ENCODE results near the gene PIP5K1A. TPM values are rescaled to one million over a fixed set of nuclear protein-coding genes. Genes with fewer than 3 reads are reported as not detected.

The PIP5K1A gene
- total and polyA plus RNA-seq, 4 donors, result 4.0 to 32.0 (median 13.6) TPM

DNA sequence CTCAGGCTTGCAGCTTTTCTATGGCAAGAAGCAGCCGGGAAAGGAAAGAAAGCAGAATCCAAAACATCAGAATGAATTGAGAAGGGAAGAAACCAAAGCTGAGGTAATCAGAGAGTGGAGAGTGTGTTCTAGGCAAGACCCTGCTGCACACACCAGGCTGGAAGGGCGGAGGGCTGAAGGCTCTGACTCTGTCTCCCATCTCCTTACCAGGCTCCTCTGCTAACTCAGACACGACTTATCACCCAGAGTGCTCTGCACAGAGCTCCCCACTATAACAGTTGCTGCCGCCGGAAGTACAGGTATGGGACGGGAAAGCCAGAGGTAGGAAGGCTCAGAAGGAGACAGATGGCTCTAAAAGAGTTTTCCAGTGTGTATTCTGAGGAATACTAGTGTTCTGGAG lies 31.2 kb upstream of the PIP5K1A start:
- Histone ChIP-seq H3K9ac (ENCODE audit: low read depth in 1 of 2, low read length in 2 of 2) (no peak overlapping the region), H3K9me3 (ENCODE audit: control insufficient read depth in 4 of 4, low read length in 3 of 4) (no peaks in the 10 kb centered on the region), H3K4me3 (ENCODE audit: low read depth in 1 of 3, low read length in 3 of 3) (peak overlapping the region in 1 of 3 donors; percentile 56), H3K27ac (ENCODE audit: low read depth in 1 of 2, low read length in 2 of 2) (no peak overlapping the region), H3K36me3 (ENCODE audit: control insufficient read depth in 4 of 4, insufficient read depth in 3 of 4, low read depth in 1 of 4, low read length in 3 of 4) (peaks cover 0 to 20% (median 0%) of the 10 kb centered on the region in 4 donors), H3K4me1 (ENCODE audit: control insufficient read depth in 4 of 4, insufficient read depth in 4 of 4, low read length in 3 of 4) (peaks cover 3 to 31% (median 22%) of the 10 kb centered on the region in 4 donors), H3K27me3 (ENCODE audit: control insufficient read depth in 4 of 4, insufficient read depth in 4 of 4, low read length in 3 of 4) (no peaks in the 10 kb centered on the region)
- DNase-seq (ENCODE audit: low spot score), result no peak
- TF ChIP-seq HNF4A (conservative IDR thresholded peaks at IDR 0.05) (no peak), YY1 (IDR thresholded peaks at IDR 0.05) (no peak), NR2F2 (IDR thresholded peaks at IDR 0.05) (no peak), EGR1 (IDR thresholded peaks at IDR 0.05; ENCODE audit: low read depth in 2 of 2) (no peak), FOXA1 (IDR thresholded peaks at IDR 0.05) (no peak), SP1 (IDR thresholded peaks at IDR 0.05) (no peak), GABPA (IDR thresholded peaks at IDR 0.05 in 1 of 2, conservative IDR thresholded peaks at IDR 0.05 in 1 of 2) (no peak), FOXA2 (IDR thresholded peaks at IDR 0.05) (no peak), HNF4G (IDR thresholded peaks at IDR 0.05) (no peak), RAD21 (IDR thresholded peaks at IDR 0.05) (no peak), JUND (IDR thresholded peaks at IDR 0.05) (no peak), ZBTB33 (IDR thresholded peaks at IDR 0.05) (no peak), TAF1 (conservative IDR thresholded peaks at IDR 0.05) (no peak), RXRA (IDR thresholded peaks at IDR 0.05) (no peak)
- TF ChIP-seq, protein P1, sequence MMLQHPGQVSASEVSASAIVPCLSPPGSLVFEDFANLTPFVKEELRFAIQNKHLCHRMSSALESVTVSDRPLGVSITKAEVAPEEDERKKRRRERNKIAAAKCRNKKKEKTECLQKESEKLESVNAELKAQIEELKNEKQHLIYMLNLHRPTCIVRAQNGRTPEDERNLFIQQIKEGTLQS (IDR thresholded peaks at IDR 0.05), result no peak
- TF ChIP-seq, protein P2, sequence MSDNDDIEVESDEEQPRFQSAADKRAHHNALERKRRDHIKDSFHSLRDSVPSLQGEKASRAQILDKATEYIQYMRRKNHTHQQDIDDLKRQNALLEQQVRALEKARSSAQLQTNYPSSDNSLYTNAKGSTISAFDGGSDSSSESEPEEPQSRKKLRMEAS (IDR thresholded peaks at IDR 0.05), result no peak
- TF ChIP-seq, protein P3, sequence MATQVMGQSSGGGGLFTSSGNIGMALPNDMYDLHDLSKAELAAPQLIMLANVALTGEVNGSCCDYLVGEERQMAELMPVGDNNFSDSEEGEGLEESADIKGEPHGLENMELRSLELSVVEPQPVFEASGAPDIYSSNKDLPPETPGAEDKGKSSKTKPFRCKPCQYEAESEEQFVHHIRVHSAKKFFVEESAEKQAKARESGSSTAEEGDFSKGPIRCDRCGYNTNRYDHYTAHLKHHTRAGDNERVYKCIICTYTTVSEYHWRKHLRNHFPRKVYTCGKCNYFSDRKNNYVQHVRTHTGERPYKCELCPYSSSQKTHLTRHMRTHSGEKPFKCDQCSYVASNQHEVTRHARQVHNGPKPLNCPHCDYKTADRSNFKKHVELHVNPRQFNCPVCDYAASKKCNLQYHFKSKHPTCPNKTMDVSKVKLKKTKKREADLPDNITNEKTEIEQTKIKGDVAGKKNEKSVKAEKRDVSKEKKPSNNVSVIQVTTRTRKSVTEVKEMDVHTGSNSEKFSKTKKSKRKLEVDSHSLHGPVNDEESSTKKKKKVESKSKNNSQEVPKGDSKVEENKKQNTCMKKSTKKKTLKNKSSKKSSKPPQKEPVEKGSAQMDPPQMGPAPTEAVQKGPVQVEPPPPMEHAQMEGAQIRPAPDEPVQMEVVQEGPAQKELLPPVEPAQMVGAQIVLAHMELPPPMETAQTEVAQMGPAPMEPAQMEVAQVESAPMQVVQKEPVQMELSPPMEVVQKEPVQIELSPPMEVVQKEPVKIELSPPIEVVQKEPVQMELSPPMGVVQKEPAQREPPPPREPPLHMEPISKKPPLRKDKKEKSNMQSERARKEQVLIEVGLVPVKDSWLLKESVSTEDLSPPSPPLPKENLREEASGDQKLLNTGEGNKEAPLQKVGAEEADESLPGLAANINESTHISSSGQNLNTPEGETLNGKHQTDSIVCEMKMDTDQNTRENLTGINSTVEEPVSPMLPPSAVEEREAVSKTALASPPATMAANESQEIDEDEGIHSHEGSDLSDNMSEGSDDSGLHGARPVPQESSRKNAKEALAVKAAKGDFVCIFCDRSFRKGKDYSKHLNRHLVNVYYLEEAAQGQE (IDR thresholded peaks at IDR 0.05), result no peak
- 91% methylated on average over 6 of the region's 6 CpGs for WGBS

DNA sequence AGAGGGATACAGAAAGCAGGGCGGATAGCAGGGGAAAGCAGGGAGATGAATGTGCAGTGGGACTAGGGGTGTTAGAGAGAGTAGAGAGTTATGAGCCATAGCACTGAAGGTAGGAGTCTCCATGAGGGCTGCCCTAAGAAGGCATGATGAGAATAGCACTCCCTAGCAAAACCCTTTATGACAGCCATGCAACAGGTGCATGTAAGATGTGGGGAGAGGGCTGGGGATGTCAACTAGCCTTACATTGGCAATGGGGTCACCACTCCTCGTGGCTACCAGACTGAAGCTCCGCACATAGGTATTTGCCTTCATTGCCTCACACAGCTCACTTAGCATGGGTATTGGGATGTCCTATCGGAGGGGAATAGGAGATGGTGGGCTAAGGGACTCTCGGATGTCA lies 27.2 kb upstream of the PIP5K1A start:
- Histone ChIP-seq H3K9ac (ENCODE audit: low read depth in 1 of 2, low read length in 2 of 2) (no peak overlapping the region), H3K4me1 (ENCODE audit: control insufficient read depth in 4 of 4, insufficient read depth in 4 of 4, low read length in 3 of 4) (peaks cover 3 to 11% (median 9%) of the 10 kb centered on the region in 4 donors), H3K27me3 (ENCODE audit: control insufficient read depth in 4 of 4, insufficient read depth in 4 of 4, low read length in 3 of 4) (no peaks in the 10 kb centered on the region), H3K9me3 (ENCODE audit: control insufficient read depth in 4 of 4, low read length in 3 of 4) (no peaks in the 10 kb centered on the region), H3K36me3 (ENCODE audit: control insufficient read depth in 4 of 4, insufficient read depth in 3 of 4, low read depth in 1 of 4, low read length in 3 of 4) (peaks cover 0 to 38% (median 11%) of the 10 kb centered on the region in 4 donors), H3K27ac (ENCODE audit: low read depth in 1 of 2, low read length in 2 of 2) (no peak overlapping the region), H3K4me3 (ENCODE audit: low read depth in 1 of 3, low read length in 3 of 3) (no peak overlapping the region)
- WGBS, result 96% methylated on average over 5 of the region's 5 CpGs
- DNase-seq (ENCODE audit: low spot score), result no peak
- TF ChIP-seq SP1 (IDR thresholded peaks at IDR 0.05) (no peak), RAD21 (IDR thresholded peaks at IDR 0.05) (no peak), YY1 (IDR thresholded peaks at IDR 0.05) (no peak), FOXA2 (IDR thresholded peaks at IDR 0.05) (no peak), HNF4G (IDR thresholded peaks at IDR 0.05) (no peak), FOXA1 (IDR thresholded peaks at IDR 0.05) (no peak), GABPA (IDR thresholded peaks at IDR 0.05 in 1 of 2, conservative IDR thresholded peaks at IDR 0.05 in 1 of 2) (no peak), JUND (IDR thresholded peaks at IDR 0.05) (no peak), RXRA (IDR thresholded peaks at IDR 0.05) (no peak), EGR1 (IDR thresholded peaks at IDR 0.05; ENCODE audit: low read depth in 2 of 2) (no peak), NR2F2 (IDR thresholded peaks at IDR 0.05) (no peak), TAF1 (conservative IDR thresholded peaks at IDR 0.05) (no peak), HNF4A (conservative IDR thresholded peaks at IDR 0.05) (no peak)
- TF ChIP-seq, protein P2 (IDR thresholded peaks at IDR 0.05), result no peak
- TF ChIP-seq, protein P4, sequence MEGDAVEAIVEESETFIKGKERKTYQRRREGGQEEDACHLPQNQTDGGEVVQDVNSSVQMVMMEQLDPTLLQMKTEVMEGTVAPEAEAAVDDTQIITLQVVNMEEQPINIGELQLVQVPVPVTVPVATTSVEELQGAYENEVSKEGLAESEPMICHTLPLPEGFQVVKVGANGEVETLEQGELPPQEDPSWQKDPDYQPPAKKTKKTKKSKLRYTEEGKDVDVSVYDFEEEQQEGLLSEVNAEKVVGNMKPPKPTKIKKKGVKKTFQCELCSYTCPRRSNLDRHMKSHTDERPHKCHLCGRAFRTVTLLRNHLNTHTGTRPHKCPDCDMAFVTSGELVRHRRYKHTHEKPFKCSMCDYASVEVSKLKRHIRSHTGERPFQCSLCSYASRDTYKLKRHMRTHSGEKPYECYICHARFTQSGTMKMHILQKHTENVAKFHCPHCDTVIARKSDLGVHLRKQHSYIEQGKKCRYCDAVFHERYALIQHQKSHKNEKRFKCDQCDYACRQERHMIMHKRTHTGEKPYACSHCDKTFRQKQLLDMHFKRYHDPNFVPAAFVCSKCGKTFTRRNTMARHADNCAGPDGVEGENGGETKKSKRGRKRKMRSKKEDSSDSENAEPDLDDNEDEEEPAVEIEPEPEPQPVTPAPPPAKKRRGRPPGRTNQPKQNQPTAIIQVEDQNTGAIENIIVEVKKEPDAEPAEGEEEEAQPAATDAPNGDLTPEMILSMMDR (IDR thresholded peaks at IDR 0.05; ENCODE audit: low read depth, low read length, missing input control), result no peak
- TF ChIP-seq, protein P3 (IDR thresholded peaks at IDR 0.05), result no peak
- TF ChIP-seq, protein P1 (IDR thresholded peaks at IDR 0.05), result no peak

All from liver (tissue), 9 donors.